ENCODE results near the gene OXCT1. TPM values are rescaled to one million over a fixed set of nuclear protein-coding genes. Genes with fewer than 3 reads are reported as not detected.
"Not testable (repeated sequence)": the region's sequence is repeated elsewhere in the genome, so short reads cannot be mapped to it uniquely, and the experiment has no call there.

OXCT1 gene
- total RNA-seq, 1 donor from 2014 or later, result 154 TPM

- no peak for DNase-seq
- intact Hi-C loops (cut with micrococcal nuclease), result no loop called here
Measured at GRCh38 chr5:41748631-41749030, 121.6 kb downstream of the OXCT1 start.

DNA sequence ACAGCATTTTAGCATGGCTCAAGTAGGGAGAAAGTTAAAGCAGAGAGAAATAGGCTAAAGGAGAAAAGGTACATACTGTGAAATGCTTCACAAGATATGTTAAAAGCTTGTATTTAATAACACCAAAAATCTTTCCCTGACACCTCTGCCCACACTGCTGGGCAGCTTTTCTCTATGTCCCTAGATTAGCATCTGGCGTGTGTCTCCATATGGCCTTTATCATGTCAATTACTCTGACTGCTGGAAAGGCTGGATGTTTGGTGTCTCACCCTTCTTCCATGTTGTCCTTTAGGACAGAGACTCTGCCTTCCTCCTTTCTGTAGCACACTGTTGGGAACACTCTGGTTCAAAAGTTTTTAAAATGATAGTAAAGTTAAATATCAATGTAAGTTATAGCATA, 122.5 kb downstream of the OXCT1 start:
- intact Hi-C loops (cut with micrococcal nuclease), result no loop called here
- no peak for ATAC-seq
- DNase-seq, result no peak

More at GRCh38 chr5:41748631-41749030, 121.6 kb downstream of the OXCT1 start:
- ATAC-seq, result no peak

GRCh38 chr5:41747301-41747700, 122.9 kb downstream of the OXCT1 start:
- intact Hi-C loops (cut with micrococcal nuclease), result no loop called here
- no peak for ATAC-seq

DNA sequence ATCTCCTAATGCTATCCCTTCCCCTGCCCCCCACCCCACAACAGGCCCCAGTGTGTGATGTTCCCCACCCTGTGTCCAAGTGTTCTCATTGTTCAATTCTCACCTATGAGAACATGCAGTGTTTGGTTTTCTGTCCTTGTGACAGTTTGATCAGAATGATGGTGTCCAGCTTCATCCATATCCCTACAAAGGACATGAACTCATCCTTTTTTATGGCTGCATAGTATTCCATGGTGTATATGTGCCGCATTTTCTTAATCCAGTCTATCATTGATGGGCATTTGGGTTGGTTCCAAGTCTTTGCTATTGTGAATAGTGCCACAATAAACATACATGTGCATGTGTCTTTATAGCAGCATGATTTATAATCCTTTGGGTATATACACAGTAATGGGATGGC, 127.6 kb downstream of the OXCT1 start:
- ATAC-seq; intact Hi-C loops (cut with micrococcal nuclease); DNase-seq: not testable (repeated sequence)

More at GRCh38 chr5:41747301-41747700, 122.9 kb downstream of the OXCT1 start:
- no peak for DNase-seq

DNA sequence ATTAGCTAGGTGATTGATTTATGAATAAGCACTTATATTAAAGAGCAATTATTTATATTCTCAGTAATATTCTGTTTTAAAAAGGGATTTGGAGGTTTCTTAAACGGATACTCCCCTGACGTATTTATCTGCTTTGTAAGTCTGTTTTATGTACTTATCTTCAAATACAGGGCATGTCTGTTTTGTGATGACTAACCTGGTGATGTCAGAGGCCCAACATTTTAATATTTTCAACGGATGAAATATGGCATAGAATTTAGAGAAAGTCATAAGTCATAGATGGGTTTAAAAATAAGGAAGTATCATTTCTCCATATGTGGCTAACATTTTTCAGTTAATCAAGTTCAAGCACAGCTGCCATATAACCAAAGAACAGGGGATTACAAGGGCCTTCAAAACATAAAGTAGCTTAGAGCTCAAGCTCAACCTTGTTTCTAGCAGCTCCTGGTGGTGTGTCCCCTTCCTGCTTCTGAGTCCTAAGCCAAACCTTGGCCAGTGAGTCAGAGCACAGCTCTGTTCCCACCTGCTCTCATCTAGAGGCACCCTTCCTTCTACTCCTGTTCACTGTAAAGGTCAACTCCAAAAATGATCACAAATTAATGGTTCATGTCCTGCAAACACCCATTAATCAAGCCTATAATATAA, 131.4 kb downstream of the OXCT1 start:
- ATAC-seq (no peak), DNase-seq (no peak)
- intact Hi-C loops (cut with micrococcal nuclease), result no loop called here

- no peak for ATAC-seq
- intact Hi-C loops (cut with micrococcal nuclease), result no loop called here
- DNase-seq, result no peak
Measured at GRCh38 chr5:41736641-41737040, 133.6 kb downstream of the OXCT1 start.

- intact Hi-C loops (cut with micrococcal nuclease), result no loop called here
- ATAC-seq (no peak), DNase-seq (no peak)
Measured at GRCh38 chr5:41735213-41735612, 135.0 kb downstream of the OXCT1 start.

DNA sequence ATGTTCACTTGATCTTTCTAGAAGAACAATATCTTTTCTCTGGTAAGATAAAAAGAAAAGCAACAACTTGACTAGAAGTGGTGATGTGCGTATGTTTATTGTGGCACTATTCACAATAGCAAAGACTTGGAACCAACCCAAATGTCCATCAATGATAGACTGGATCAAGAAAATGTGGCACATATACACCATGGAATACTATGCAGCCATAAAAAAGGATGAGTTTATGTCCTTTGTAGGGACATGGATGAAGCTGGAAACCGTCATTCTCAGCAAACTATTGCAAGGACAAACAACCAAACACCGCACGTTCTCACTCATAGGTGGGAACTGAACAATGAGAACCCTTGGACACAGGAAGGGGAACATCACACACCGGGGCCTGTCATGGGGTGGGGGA, 140.8 kb downstream of the OXCT1 start:
- ATAC-seq; DNase-seq; intact Hi-C loops (cut with micrococcal nuclease): not testable (repeated sequence)

GRCh38 chr5:41728281-41728680, 141.9 kb downstream of the OXCT1 start:
- ATAC-seq (no peak), DNase-seq (no peak)
- intact Hi-C loops (cut with micrococcal nuclease), result no loop called here

DNA sequence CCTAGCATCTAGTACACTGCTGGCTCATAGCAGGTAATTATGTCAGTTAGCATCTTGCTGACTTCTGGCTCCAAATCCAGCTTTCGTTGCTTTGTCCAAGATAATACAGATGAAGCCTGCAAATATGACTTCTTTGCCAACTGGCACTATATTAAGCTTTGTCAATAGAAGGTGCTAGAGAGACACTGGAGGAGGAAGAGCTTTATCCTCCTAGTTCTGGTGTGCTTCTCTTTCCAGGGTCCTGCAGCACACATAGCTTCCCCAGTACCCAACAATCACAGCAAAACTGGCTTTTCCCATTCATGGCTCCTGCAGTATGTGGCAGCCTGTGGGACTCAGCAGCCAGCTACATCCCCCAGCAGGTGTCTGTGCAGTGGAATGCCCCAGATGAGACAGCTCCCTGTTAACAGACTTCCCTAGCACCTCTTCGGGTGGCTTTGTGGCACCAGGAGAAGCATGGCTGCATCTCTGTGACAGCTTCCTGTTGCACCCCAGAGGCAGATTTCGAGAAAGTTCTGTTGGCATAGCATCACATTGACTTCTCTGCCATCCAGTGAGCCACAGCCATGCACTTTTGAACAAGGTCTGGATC, 147.8 kb downstream of the OXCT1 start:
- intact Hi-C loops (cut with micrococcal nuclease), result no loop called here
- no peak for ATAC-seq

DNA sequence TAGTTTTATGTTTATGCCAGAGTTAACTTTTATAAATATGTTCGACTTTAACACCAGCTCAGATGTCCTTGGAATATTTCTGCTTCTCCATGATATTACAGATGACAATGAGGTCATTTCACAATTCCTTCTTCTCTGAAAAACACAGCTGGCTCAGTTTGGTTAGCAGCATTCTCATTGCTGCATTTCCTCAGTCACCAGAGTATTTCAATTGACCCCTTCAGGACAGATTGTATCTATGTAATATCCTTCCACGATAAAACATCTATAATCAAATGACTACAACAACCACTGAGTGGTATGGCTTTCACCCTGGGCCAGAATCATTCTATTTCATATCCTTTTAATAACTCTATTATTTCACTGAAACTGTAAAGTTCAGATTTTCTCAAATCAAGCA, 148.7 kb downstream of the OXCT1 start:
- no peak for DNase-seq

More for the DNA sequence above, 147.8 kb downstream of the OXCT1 start:
- DNase-seq, result no peak

DNA sequence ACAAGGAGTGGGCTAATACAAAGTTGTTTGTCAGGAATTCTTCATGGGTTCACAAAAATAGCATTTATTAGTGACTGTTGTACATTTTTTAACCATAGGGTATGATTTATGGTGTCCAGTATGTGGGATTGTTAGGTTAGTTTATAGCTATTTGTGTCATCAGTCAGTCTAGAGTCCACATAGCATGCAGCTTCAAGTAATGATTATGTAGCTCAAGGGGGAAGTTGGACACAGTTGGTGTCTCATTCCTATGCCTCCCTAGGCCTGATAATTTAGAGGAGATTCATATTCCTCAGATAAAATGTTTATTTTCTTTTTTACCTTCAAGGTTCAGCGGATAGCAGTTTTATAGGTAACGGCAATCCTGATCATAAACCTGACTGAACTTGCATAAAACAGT, 153.8 kb downstream of the OXCT1 start:
- intact Hi-C loops (cut with micrococcal nuclease), result no loop called here
- DNase-seq (no peak), ATAC-seq (no peak)

More for the DNA sequence above, 148.7 kb downstream of the OXCT1 start:
- ATAC-seq, result no peak
- intact Hi-C loops (cut with micrococcal nuclease), result no loop called here

GRCh38 chr5:41714446-41714845, 155.8 kb downstream of the OXCT1 start:
- ATAC-seq; intact Hi-C loops (cut with micrococcal nuclease); DNase-seq: not testable (repeated sequence)

GRCh38 chr5:41708604-41708940, 161.7 kb downstream of the OXCT1 start:
- DNase-seq, result no peak
- intact Hi-C loops (cut with micrococcal nuclease), result no loop called here
- no peak for ATAC-seq

GRCh38 chr5:41707853-41708603, 162.2 kb downstream of the OXCT1 start:
- ATAC-seq (no peak), DNase-seq (no peak)
- intact Hi-C loops (cut with micrococcal nuclease), result no loop called here

GRCh38 chr5:41695920-41696582, 174.2 kb downstream of the OXCT1 start:
- ATAC-seq (no peak), DNase-seq (no peak)
- intact Hi-C loops (cut with micrococcal nuclease), result no loop called here

- intact Hi-C loops (cut with micrococcal nuclease), result no loop called here
- ATAC-seq, result no peak
- no peak for DNase-seq
Measured at GRCh38 chr5:41686767-41687166, 183.5 kb downstream of the OXCT1 start.

GRCh38 chr5:41686191-41686590, 184.0 kb downstream of the OXCT1 start:
- DNase-seq (no peak), ATAC-seq (no peak)
- intact Hi-C loops (cut with micrococcal nuclease), result no loop called here

- no peak for DNase-seq
- intact Hi-C loops (cut with micrococcal nuclease), result no loop called here
- no peak for ATAC-seq
Measured at GRCh38 chr5:41683181-41683580, 187.0 kb downstream of the OXCT1 start.

DNA sequence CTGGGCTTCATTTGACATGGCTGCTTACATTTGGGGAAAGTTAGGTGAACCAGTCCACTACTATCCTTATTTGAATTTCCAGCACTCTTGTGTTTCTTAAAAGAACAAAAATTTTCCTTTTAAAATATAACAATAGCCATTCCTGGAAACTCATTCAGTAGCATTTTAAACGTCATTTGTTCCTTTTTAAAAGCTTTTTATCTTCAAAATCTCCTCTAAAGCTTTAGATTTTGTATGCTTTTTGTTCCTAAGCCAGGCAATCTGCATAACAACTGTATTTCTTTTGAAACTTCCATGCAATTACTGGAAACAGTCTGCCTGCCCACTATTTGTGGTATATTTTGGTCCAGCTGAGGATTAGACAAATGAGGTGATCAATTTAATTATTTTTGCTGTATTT, 187.6 kb downstream of the OXCT1 start:
- ATAC-seq (no peak), DNase-seq (no peak)
- intact Hi-C loops (cut with micrococcal nuclease), result no loop called here

Data from left ventricle myocardium superior (tissue), 1 donor.